Osteoblast (primary cell): Measurements from ENCODE around the gene ITPR1. TPM values are rescaled to one million over a fixed set of nuclear protein-coding genes. Genes with fewer than 3 reads are reported as not detected.
A peak's percentile ranks its signal among the peaks of the same experiment; 100 is the strongest.

Experiments used
- DNase-seq: peaks from one replicate; pipeline ENCODE4 v3.0.0; 2011; ENCODE audit warnings: low spot score, mixed read lengths; ENCODE audit not compliant: insufficient read length; ENCODE audit errors: missing footprints
- H2AFZ ChIP-seq: 2 replicates; pipeline ENCODE4 v1.6.0; 2011; ENCODE audit warnings: mild to moderate bottlenecking, low read length
- H3K27ac ChIP-seq: 2 replicates; pipeline ENCODE4 v1.5.1; 2011; ENCODE audit warnings: mild to moderate bottlenecking, low read depth, low read length, moderate library complexity
- H3K27me3 ChIP-seq: 2 replicates; pipeline ENCODE4 v1.6.0; 2012; ENCODE audit warnings: mild to moderate bottlenecking, control low read depth, inconsistent platforms, low read length, moderate library complexity; ENCODE audit not compliant: insufficient read depth
- H3K36me3 ChIP-seq: 2 replicates; pipeline ENCODE4 v1.5.1; 2011; ENCODE audit warnings: mild to moderate bottlenecking, low read length, control low read depth, moderate library complexity; ENCODE audit not compliant: insufficient read depth
- H3K4me1 ChIP-seq: 2 replicates; pipeline ENCODE4 v1.5.1; 2011; ENCODE audit warnings: mild to moderate bottlenecking, low read length, control low read depth, moderate library complexity; ENCODE audit not compliant: insufficient read depth
- H3K4me2 ChIP-seq: 2 replicates; pipeline ENCODE4 v1.6.0; 2011; ENCODE audit warnings: mild to moderate bottlenecking, low read length; ENCODE audit not compliant: insufficient read depth
- H3K4me3 ChIP-seq: fragments of 200-600 bp; sonication (generic); 3 replicates; pipeline ENCODE4 v1.5.1; 2012; ENCODE audit warnings: mild to moderate bottlenecking, low read length, inconsistent platforms; ENCODE audit not compliant: insufficient read depth
- H3K79me2 ChIP-seq: 2 replicates; pipeline ENCODE4 v1.6.0; 2012; ENCODE audit warnings: mild to moderate bottlenecking, low read length, control low read depth, inconsistent platforms; ENCODE audit not compliant: insufficient read depth
- H3K9me3 ChIP-seq: 2 replicates; pipeline ENCODE4 v1.5.1; 2011; ENCODE audit warnings: low read depth, low read length, control low read depth
- H4K20me1 ChIP-seq: 2 replicates; pipeline ENCODE4 v1.6.0; 2012; ENCODE audit warnings: mild to moderate bottlenecking, low read length, control low read depth; ENCODE audit not compliant: insufficient read depth
- CTCF ChIP-seq: IDR thresholded peaks from 2 replicates; pipeline ENCODE4 v1.5.1; 2011; ENCODE audit warnings: mild to moderate bottlenecking, low read depth, low read length, moderate library complexity; ENCODE audit errors: extremely low read depth
- total RNA-seq: library from RNA; depleted of rRNA; stranded (reverse); fragments of >200 nt; gene quantifications from 2 replicates; pipeline ENCODE4 v1.2.3, GENCODE V29; 2012

Gene ITPR1
- total RNA-seq, 1 donor = 16.6 TPM

- no peak for DNase-seq
- Histone ChIP-seq H3K4me1 (peaks cover 18% of the 10 kb centered on the region), H3K9me3 (no peaks in the 10 kb centered on the region), H3K27ac (no peak overlapping the region), H3K36me3 (no peaks in the 10 kb centered on the region), H3K4me2 (no peak overlapping the region), H4K20me1 (no peaks in the 10 kb centered on the region), H3K27me3 (no peaks in the 10 kb centered on the region), H3K4me3 (no peak overlapping the region), H3K79me2 (no peaks in the 10 kb centered on the region), H2AFZ (no peak overlapping the region)
- TF ChIP-seq CTCF = no peak
These were observed 185.2 kb downstream of the ITPR1 start for GRCh38 chr3:4678320-4678719.

GRCh38 chr3:4680227-4680691 lies 187.1 kb downstream of the ITPR1 start:
- Histone ChIP-seq H3K27me3 (no peaks in the 10 kb centered on the region), H3K36me3 (no peaks in the 10 kb centered on the region), H3K4me2 (no peak overlapping the region), H4K20me1 (no peaks in the 10 kb centered on the region), H3K4me3 (no peak overlapping the region), H3K9me3 (no peaks in the 10 kb centered on the region), H2AFZ (no peak overlapping the region), H3K4me1 (peaks cover 7% of the 10 kb centered on the region), H3K79me2 (no peaks in the 10 kb centered on the region), H3K27ac (no peak overlapping the region)
- no peak for TF ChIP-seq CTCF
- no peak for DNase-seq

GRCh38 chr3:4680871-4681300 lies 187.7 kb downstream of the ITPR1 start:
- Histone ChIP-seq H3K36me3 (no peaks in the 10 kb centered on the region), H3K27me3 (no peaks in the 10 kb centered on the region), H3K27ac (peak overlapping the region; percentile 15), H4K20me1 (no peaks in the 10 kb centered on the region), H3K4me2 (no peak overlapping the region), H3K79me2 (no peaks in the 10 kb centered on the region), H3K9me3 (no peaks in the 10 kb centered on the region), H3K4me3 (no peak overlapping the region), H2AFZ (no peak overlapping the region), H3K4me1 (peaks cover 7% of the 10 kb centered on the region)
- DNase-seq = no peak
- TF ChIP-seq CTCF = no peak

GRCh38 chr3:4681301-4681700 lies 188.2 kb downstream of the ITPR1 start:
- Histone ChIP-seq H4K20me1 (no peaks in the 10 kb centered on the region), H3K27me3 (no peaks in the 10 kb centered on the region), H3K4me3 (no peak overlapping the region), H3K36me3 (no peaks in the 10 kb centered on the region), H2AFZ (no peak overlapping the region), H3K27ac (no peak overlapping the region), H3K4me1 (peaks cover 7% of the 10 kb centered on the region), H3K4me2 (no peak overlapping the region), H3K9me3 (no peaks in the 10 kb centered on the region), H3K79me2 (no peaks in the 10 kb centered on the region)
- no peak for TF ChIP-seq CTCF
- no peak for DNase-seq
